GM12873 (cell line): Measurements from ENCODE around the gene CFAP119.

Experiments used
- TF ChIP-seq, protein P1 (sequence below): IDR thresholded peaks from 2 replicates; pipeline ENCODE4 v1.5.1; 2012; ENCODE audit warnings: low read depth, mild to moderate bottlenecking, moderate library complexity, low read length, control low read depth; ENCODE audit not compliant: insufficient read depth; ENCODE audit errors: missing control alignments

Gene CFAP119

DNA sequence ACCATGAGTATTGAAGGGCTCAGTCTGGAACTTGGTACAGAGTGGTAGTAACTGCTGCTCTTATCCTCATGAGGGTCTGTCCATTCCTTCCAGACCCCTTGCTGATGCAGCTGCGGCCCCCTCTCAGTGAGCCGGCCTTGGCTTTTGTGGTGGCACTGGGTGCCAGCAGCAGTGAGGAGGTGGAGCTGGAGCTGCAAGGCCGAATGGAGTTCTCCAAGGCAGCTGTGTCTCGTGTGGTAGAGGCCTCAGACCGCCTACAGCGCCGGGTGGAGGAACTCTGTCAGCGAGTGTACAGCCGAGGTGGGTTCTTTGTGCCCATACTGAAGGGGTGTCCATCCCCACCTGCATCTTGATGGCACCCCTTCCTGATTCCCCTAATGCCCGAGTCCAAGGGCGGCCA lies 2.2 kb upstream of the CFAP119 start:
- TF ChIP-seq, protein P1, sequence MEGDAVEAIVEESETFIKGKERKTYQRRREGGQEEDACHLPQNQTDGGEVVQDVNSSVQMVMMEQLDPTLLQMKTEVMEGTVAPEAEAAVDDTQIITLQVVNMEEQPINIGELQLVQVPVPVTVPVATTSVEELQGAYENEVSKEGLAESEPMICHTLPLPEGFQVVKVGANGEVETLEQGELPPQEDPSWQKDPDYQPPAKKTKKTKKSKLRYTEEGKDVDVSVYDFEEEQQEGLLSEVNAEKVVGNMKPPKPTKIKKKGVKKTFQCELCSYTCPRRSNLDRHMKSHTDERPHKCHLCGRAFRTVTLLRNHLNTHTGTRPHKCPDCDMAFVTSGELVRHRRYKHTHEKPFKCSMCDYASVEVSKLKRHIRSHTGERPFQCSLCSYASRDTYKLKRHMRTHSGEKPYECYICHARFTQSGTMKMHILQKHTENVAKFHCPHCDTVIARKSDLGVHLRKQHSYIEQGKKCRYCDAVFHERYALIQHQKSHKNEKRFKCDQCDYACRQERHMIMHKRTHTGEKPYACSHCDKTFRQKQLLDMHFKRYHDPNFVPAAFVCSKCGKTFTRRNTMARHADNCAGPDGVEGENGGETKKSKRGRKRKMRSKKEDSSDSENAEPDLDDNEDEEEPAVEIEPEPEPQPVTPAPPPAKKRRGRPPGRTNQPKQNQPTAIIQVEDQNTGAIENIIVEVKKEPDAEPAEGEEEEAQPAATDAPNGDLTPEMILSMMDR = no peak

GRCh38 chr16:30762991-30763725 lies 1.3 kb upstream of the CFAP119 start:
- TF ChIP-seq, protein P1 = no peak

GRCh38 chr16:30761427-30761927 lies 385 bp downstream of the CFAP119 start:
- TF ChIP-seq, protein P1 = no peak

GRCh38 chr16:30760577-30761426 lies 1.1 kb downstream of the CFAP119 start:
- TF ChIP-seq, protein P1 = no peak

GRCh38 chr16:30760001-30760559 lies 1.8 kb downstream of the CFAP119 start:
- TF ChIP-seq, protein P1 = no peak

- TF ChIP-seq, protein P1 = no peak
Measured at GRCh38 chr16:30758988-30759491, 2.8 kb downstream of the CFAP119 start.

DNA sequence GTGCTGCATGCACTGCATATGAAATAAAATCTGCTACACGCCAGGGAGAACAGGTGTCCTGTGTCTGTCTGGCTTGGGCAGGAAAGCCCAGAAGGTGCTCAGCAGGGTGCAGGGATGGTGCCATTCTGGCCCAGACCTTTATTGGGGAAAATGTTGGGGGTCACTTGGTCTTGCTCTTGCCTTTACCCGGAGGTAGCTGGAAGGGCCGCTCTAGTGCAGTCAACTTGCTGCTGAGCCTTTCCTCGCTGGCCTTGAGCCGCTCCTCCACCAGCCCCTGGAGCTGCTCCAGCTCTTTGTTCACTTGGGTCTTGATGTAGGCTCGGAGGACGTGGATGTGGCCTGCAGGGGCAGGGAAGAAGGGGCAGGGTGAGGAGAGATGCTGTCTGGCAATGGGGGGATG lies 4.5 kb downstream of the CFAP119 start:
- TF ChIP-seq, protein P1 = no peak
